ENCODE measurements around the gene MRGPRX4. TPM values are rescaled to one million over a fixed set of nuclear protein-coding genes. Genes with fewer than 3 reads are reported as not detected.
"Not testable (repeated sequence)": the region's sequence is repeated elsewhere in the genome, so short reads cannot be mapped to it uniquely, and the experiment has no call there.

MRGPRX4 gene
- total and polyA plus RNA-seq, 5 donors from 2014 or later, result not detected

DNA sequence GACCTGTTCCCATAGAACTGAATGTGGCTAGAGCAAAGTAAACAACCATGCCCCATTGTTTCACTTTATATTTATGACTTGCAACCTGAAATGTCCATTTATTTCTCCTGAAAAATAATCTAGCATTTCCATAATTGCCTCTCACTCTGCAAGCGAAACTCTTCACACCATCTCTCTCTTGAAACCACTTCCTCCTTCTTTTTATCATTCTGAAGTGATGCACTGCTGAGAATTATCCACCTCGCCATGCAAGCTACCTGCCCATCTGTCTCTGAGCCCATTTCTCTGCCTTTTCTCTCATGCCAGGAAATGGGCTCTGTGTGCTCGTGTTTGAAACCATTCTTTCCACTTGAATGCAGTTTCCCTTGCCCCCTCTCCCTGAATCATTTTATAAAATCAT, 26.8 kb upstream of the MRGPRX4 start:
- Mint-ChIP-seq H3K27me3 (peaks cover 23% of the 10 kb centered on the region), H3K27ac (peak overlapping the region in 1 of 3 donors; percentile 27), H3K4me1 (peaks cover 0 to 6% (median 3%) of the 10 kb centered on the region in 4 donors), H3K4me3 (no peak overlapping the region), H3K9me3 (no peaks in the 10 kb centered on the region), H3K36me3 (no peaks in the 10 kb centered on the region)
- ATAC-seq (ENCODE audit: low read depth in 2 of 2) (no peak), DNase-seq (no peak)
- peaks cover 24% of the 10 kb centered on the region for H3K27me3 ChIP-seq (ENCODE audit: control insufficient read depth, insufficient read depth, low read length)
- no peaks in the 10 kb centered on the region for H3K4me1 ChIP-seq (ENCODE audit: control insufficient read depth, insufficient read depth, low read length, poor library complexity, severe bottlenecking)
- no peaks in the 10 kb centered on the region for H3K9me3 ChIP-seq (ENCODE audit: control insufficient read depth in 2 of 2, low read length in 2 of 2)
- no peak overlapping the region for H3K4me3 ChIP-seq (ENCODE audit: low read depth, low read length)
- no peak overlapping the region for H3K27ac ChIP-seq (ENCODE audit: insufficient read depth, low read length, poor library complexity, severe bottlenecking)
- no peaks in the 10 kb centered on the region for H3K36me3 ChIP-seq (ENCODE audit: control insufficient read depth, insufficient read depth, low read length)

DNA sequence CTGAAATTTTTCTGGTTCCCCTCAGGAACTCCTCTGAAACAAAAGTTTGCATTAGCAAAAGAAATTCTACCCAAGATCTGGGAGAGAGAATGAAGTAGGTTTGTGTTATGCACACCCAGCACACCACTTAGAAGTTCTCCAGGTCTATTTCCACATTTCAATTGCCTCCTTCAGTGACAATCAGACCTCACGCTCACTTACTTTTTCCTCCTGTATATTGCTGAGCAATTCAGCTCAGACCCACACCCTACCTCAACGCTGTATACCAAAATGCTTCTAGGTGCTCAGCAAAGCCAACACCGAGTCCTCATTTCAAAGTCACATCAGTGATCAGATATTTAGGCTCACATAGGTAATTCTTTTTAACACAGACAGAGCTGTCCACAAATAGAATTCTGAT, 21.1 kb upstream of the MRGPRX4 start:
- H3K4me1 ChIP-seq (ENCODE audit: control insufficient read depth, insufficient read depth, low read length, poor library complexity, severe bottlenecking), result no peaks in the 10 kb centered on the region
- H3K27ac ChIP-seq (ENCODE audit: insufficient read depth, low read length, poor library complexity, severe bottlenecking), result no peak overlapping the region
- peaks cover 31% of the 10 kb centered on the region for H3K27me3 Mint-ChIP-seq
- H3K27ac Mint-ChIP-seq, result no peak overlapping the region
- no peaks in the 10 kb centered on the region for H3K4me1 Mint-ChIP-seq
- no peak overlapping the region for H3K4me3 ChIP-seq (ENCODE audit: low read depth, low read length)
- no peak for ATAC-seq (ENCODE audit: low read depth in 2 of 2)
- no peak overlapping the region for H3K4me3 Mint-ChIP-seq
- no peaks in the 10 kb centered on the region for H3K36me3 ChIP-seq (ENCODE audit: control insufficient read depth, insufficient read depth, low read length)
- H3K27me3 ChIP-seq (ENCODE audit: control insufficient read depth, insufficient read depth, low read length), result peaks cover 27% of the 10 kb centered on the region
- H3K9me3 ChIP-seq (ENCODE audit: control insufficient read depth in 2 of 2, low read length in 2 of 2), result no peaks in the 10 kb centered on the region
- H3K36me3 Mint-ChIP-seq, result no peaks in the 10 kb centered on the region
- H3K9me3 Mint-ChIP-seq, result peaks cover 0 to 2% (median 0%) of the 10 kb centered on the region in 7 donors
- DNase-seq, result no peak

DNA sequence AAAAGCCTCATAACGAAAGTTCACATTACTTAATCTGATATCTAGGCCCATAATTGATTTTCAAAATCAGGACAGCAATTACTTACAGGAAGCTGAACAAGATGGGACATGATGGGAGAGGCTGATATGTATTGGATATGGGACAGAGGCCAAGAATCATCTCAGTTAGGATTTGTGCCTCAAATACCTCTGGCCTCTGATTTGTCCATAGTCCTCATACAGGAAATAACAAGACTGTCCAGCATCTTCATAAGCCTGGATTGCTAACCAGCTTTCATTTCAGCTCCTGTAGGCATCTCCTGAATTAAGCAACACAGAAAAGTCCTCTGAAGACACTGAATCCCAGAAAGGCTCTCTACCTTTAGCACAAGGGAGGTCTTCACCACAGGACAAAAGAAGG, 4.3 kb upstream of the MRGPRX4 start:
- DNase-seq (no peak), ATAC-seq (ENCODE audit: low read depth in 2 of 2) (no peak)
- Histone ChIP-seq H3K27ac (ENCODE audit: insufficient read depth, low read length, poor library complexity, severe bottlenecking) (no peak overlapping the region), H3K27me3 (ENCODE audit: control insufficient read depth, insufficient read depth, low read length) (peaks cover 4% of the 10 kb centered on the region), H3K9me3 (ENCODE audit: control insufficient read depth in 2 of 2, low read length in 2 of 2) (peaks cover 0 to 1% of the 10 kb centered on the region in 2 experiments), H3K36me3 (ENCODE audit: control insufficient read depth, insufficient read depth, low read length) (no peaks in the 10 kb centered on the region), H3K4me1 (ENCODE audit: control insufficient read depth, insufficient read depth, low read length, poor library complexity, severe bottlenecking) (no peaks in the 10 kb centered on the region), H3K4me3 (ENCODE audit: low read depth, low read length) (no peak overlapping the region)
- Mint-ChIP-seq H3K27me3 (peaks cover 24% of the 10 kb centered on the region), H3K4me1 (peaks cover 0 to 5% (median 2%) of the 10 kb centered on the region in 4 donors), H3K27ac (no peak overlapping the region), H3K9me3 (peaks cover 0 to 10% (median 2%) of the 10 kb centered on the region in 7 donors), H3K36me3 (no peaks in the 10 kb centered on the region), H3K4me3 (no peak overlapping the region)

DNA sequence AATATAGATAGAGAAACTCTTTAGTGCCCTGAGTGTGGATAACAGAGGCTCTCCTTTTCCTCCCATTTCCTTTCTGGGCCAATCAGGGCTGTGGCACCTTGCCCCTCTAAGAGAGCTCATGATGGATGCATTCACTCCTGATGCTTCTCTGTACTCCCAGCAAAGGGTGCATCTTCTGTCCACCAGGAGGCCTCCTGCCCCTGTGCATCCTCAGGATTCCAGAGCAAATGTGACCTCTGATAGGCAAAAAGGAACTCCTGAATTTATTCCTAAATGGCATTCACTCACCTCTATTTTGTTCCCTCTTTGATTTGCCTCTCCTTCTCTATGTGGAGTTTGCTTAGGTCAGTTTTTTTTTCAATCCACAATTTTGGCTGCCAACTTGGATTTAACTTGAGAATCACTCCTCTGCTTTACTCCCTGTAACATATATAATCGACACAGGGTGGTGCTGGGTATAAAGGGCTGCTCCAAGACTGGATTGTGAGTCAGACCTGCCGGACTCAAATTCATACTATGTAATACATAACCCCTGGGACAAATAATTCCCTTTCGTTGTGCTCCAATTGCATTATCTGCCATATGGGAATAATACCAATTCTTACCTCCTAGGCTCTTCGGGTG, 1.1 kb upstream of the MRGPRX4 start:
- Mint-ChIP-seq H3K9me3 (peaks cover 0 to 3% (median 0%) of the 10 kb centered on the region in 7 donors), H3K4me3 (no peak overlapping the region), H3K27me3 (peaks cover 24% of the 10 kb centered on the region), H3K36me3 (no peaks in the 10 kb centered on the region), H3K4me1 (no peaks in the 10 kb centered on the region), H3K27ac (no peak overlapping the region)
- DNase-seq, result peak in 1 of 3 donors; percentile 3
- Histone ChIP-seq H3K36me3 (ENCODE audit: control insufficient read depth, insufficient read depth, low read length) (no peaks in the 10 kb centered on the region), H3K27me3 (ENCODE audit: control insufficient read depth, insufficient read depth, low read length) (peaks cover 14% of the 10 kb centered on the region), H3K9me3 (ENCODE audit: control insufficient read depth in 2 of 2, low read length in 2 of 2) (no peaks in the 10 kb centered on the region), H3K27ac (ENCODE audit: insufficient read depth, low read length, poor library complexity, severe bottlenecking) (no peak overlapping the region), H3K4me1 (ENCODE audit: control insufficient read depth, insufficient read depth, low read length, poor library complexity, severe bottlenecking) (no peaks in the 10 kb centered on the region), H3K4me3 (ENCODE audit: low read depth, low read length) (no peak overlapping the region)
- ATAC-seq (ENCODE audit: low read depth in 2 of 2), result no peak

DNA sequence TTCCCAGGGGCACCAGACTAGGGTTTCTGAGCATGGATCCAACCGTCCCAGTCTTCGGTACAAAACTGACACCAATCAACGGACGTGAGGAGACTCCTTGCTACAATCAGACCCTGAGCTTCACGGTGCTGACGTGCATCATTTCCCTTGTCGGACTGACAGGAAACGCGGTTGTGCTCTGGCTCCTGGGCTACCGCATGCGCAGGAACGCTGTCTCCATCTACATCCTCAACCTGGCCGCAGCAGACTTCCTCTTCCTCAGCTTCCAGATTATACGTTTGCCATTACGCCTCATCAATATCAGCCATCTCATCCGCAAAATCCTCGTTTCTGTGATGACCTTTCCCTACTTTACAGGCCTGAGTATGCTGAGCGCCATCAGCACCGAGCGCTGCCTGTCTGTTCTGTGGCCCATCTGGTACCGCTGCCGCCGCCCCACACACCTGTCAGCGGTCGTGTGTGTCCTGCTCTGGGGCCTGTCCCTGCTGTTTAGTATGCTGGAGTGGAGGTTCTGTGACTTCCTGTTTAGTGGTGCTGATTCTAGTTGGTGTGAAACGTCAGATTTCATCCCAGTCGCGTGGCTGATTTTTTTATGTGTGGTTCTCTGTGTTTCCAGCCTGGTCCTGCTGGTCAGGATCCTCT, 709 bp downstream of the MRGPRX4 start:
- Histone ChIP-seq H3K4me3 (ENCODE audit: low read depth, low read length) (no peak overlapping the region), H3K9me3 (ENCODE audit: control insufficient read depth in 2 of 2, low read length in 2 of 2) (no peaks in the 10 kb centered on the region), H3K36me3 (ENCODE audit: control insufficient read depth, insufficient read depth, low read length) (no peaks in the 10 kb centered on the region), H3K4me1 (ENCODE audit: control insufficient read depth, insufficient read depth, low read length, poor library complexity, severe bottlenecking) (no peaks in the 10 kb centered on the region), H3K27me3 (ENCODE audit: control insufficient read depth, insufficient read depth, low read length) (peaks cover 20% of the 10 kb centered on the region), H3K27ac (ENCODE audit: insufficient read depth, low read length, poor library complexity, severe bottlenecking) (no peak overlapping the region)
- H3K4me1 Mint-ChIP-seq, result no peaks in the 10 kb centered on the region
- peaks cover 35% of the 10 kb centered on the region for H3K27me3 Mint-ChIP-seq
- DNase-seq, result no peak
- H3K9me3 Mint-ChIP-seq, result no peaks in the 10 kb centered on the region
- H3K4me3 Mint-ChIP-seq, result no peak overlapping the region
- ATAC-seq (ENCODE audit: low read depth in 2 of 2), result no peak
- H3K27ac Mint-ChIP-seq, result no peak overlapping the region
- no peaks in the 10 kb centered on the region for H3K36me3 Mint-ChIP-seq

DNA sequence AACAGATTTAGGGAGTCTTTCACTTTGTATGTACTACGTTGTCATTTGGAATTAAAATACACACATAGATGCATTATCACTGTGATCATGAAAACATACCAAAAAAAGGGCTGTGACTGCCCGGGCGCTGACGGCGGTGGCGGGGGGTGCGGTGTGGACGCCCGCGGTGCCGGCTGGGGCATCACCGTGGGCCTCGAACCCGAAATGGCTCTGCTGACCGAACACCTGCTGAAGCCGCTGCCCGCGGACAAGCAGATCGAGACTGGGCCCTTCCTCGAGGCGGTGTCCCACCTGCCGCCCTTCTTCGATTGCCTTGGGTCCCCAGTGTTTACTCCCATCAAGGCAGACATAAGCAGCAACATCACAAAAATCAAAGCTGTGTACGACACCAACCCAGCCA, 16.2 kb downstream of the MRGPRX4 start:
- no peaks in the 10 kb centered on the region for H3K4me1 ChIP-seq (ENCODE audit: control insufficient read depth, insufficient read depth, low read length, poor library complexity, severe bottlenecking)
- H3K27ac ChIP-seq (ENCODE audit: insufficient read depth, low read length, poor library complexity, severe bottlenecking), result no peak overlapping the region
- no peaks in the 10 kb centered on the region for H3K9me3 ChIP-seq (ENCODE audit: control insufficient read depth in 2 of 2, low read length in 2 of 2)
- Mint-ChIP-seq H3K9me3 (peaks cover 0 to 1% (median 0%) of the 10 kb centered on the region in 7 donors), H3K4me1 (no peaks in the 10 kb centered on the region), H3K27ac (no peak overlapping the region), H3K4me3 (no peak overlapping the region), H3K36me3 (no peaks in the 10 kb centered on the region), H3K27me3 (peaks cover 34% of the 10 kb centered on the region)
- H3K27me3 ChIP-seq (ENCODE audit: control insufficient read depth, insufficient read depth, low read length), result peaks cover 10% of the 10 kb centered on the region
- ATAC-seq (ENCODE audit: low read depth in 2 of 2) (no peak), DNase-seq (no peak)
- H3K36me3 ChIP-seq (ENCODE audit: control insufficient read depth, insufficient read depth, low read length), result no peaks in the 10 kb centered on the region
- no peak overlapping the region for H3K4me3 ChIP-seq (ENCODE audit: low read depth, low read length)

DNA sequence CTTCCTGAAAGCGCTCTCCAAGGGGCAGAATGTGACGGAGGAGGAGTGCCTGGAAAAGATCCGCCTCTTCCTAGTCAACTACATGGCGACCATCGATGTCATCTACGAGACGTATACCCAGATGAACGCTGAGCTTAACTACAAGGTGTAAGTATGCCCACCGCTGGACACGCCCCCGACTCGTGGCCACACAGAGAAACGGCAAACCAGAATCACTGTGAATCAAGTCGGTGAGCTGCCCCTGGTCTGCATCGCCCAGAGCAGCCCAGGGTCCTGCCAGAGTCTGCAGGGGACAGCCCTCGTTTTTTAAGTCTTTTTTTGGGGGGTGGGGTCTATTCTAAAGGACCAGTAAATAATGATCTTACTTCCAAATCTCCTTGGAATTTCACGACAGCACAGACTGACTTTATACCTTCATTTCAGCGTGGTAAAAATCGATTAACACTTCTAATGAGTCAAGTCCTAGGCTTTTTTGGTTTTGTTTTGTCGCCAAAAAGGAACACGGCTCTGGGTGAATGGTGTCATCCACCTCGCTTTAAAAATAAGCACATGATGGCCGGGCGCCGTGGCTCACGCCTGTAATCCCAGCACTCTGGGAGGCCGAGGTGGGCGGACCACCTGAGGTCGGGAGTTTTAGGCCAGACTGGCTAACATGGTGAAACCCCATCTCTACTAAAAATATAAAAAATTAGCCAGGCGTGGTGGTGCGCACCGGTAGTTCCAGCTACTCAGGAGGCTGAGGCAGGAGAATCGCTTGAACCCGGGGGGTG, 17.0 kb downstream of the MRGPRX4 start:
- H3K4me1 Mint-ChIP-seq; H3K27ac ChIP-seq (ENCODE audit: insufficient read depth, low read length, poor library complexity, severe bottlenecking); H3K4me3 ChIP-seq (ENCODE audit: low read depth, low read length); H3K4me3 Mint-ChIP-seq; DNase-seq; H3K27ac Mint-ChIP-seq; H3K36me3 Mint-ChIP-seq; H3K9me3 Mint-ChIP-seq; H3K27me3 ChIP-seq (ENCODE audit: control insufficient read depth, insufficient read depth, low read length); H3K9me3 ChIP-seq (ENCODE audit: control insufficient read depth in 2 of 2, low read length in 2 of 2); H3K36me3 ChIP-seq (ENCODE audit: control insufficient read depth, insufficient read depth, low read length); H3K4me1 ChIP-seq (ENCODE audit: control insufficient read depth, insufficient read depth, low read length, poor library complexity, severe bottlenecking); ATAC-seq (ENCODE audit: low read depth in 2 of 2): not testable (repeated sequence)
- peaks cover 30% of the 10 kb centered on the region for H3K27me3 Mint-ChIP-seq

Data from CD4-positive, CD25-positive, alpha-beta regulatory T cell (primary cell).